GM18519 (cell line): ENCODE measurements around the gene OSBPL6.
"Not testable (repeated sequence)": the region's sequence is repeated elsewhere in the genome, so short reads cannot be mapped to it uniquely, and the experiment has no call there.

ENCODE experiments used
- ATAC-seq: cut with Tn5 transposase; IDR thresholded peaks from one replicate; pipeline ENCODE4 v1.9.1; 2021; ENCODE audit warnings: mild to moderate bottlenecking, moderate library complexity; ENCODE audit not compliant: unreplicated experiment, low FRiP score

OSBPL6 gene

DNA sequence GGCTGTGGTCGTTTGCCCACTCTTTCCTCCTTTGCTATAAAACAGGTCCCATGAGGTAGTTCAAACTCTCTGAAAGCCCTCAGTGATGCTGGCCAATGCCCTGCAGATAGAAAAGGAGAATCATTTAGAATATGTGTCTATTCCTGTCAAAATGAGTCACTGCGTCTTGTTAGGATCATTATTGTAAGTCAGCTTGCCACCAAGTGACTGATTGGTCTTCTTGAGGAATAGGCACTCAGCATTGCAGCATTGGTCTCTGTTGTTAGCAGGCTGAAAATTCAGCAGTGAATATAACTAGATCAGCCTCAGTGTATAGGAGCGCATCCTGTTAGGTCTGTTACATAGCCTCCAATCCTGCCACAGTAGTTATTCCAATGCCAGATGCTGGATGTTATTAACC lies 227.8 kb downstream of the OSBPL6 start:
- ATAC-seq = no peak

DNA sequence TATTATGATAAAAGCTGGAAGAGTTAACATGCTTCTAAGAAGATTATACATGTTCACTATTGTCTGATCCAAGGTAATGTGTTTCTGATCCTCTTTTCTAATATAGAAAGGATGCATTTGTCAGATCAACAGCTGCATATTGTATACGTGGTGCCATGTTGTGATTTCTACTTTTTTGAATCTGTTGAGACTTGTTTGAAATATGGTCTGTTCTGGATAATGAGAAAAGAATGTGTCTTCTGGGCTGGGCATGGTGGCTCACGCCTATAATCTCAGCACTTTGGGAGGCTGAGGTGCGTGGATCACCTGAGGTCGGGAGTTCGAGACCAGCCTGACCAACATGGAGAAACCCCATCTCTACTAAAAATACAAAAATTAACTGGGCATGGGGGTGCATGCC lies 229.4 kb downstream of the OSBPL6 start:
- ATAC-seq = not testable (repeated sequence)

DNA sequence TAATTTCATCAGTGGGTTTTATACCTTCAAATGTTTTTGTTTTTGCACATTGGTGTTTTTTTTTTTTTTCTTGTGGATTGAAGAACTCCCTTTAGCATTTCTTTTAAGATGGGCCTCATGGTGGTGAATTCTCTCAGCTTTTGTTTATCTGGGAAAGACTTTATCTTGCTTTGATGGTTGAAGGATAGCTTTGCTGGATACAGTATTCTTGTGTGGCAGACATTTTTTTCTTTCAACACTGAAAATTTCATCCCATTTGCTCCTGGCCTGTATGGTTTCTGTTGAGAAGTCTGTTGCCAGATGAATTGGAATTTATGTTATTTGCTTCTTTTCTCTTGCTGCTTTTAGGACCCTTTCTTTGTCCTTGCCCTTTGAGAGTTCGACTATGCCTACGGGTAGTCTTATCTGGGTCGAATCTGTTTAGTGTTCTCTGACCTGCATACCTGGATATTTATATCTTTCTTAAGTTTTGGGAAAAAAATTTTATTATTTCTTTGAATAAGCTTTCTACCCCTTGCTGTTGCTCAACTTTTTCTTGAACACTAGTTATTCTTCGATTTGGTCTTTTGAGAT lies 231.0 kb downstream of the OSBPL6 start:
- ATAC-seq = no peak

DNA sequence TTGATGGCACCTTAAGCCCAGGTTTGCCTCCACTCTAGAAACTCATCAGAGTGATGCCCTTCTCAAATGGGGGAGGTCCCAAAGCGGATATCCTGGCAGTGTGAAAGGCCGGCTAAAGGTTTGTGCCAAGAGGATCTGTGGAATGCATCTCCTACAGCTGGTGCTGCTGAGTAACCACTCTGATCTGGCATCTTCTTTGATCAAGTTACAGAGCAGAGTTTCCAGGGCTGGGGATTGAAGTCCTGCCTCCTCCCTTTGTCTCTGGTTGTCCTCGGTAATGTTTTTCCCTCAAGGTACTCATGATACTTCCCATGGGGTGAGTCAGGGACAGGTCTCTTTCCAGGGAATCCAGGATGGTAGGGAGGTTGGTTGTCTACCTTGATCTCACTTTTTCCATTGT lies 232.1 kb downstream of the OSBPL6 start:
- ATAC-seq = no peak

DNA sequence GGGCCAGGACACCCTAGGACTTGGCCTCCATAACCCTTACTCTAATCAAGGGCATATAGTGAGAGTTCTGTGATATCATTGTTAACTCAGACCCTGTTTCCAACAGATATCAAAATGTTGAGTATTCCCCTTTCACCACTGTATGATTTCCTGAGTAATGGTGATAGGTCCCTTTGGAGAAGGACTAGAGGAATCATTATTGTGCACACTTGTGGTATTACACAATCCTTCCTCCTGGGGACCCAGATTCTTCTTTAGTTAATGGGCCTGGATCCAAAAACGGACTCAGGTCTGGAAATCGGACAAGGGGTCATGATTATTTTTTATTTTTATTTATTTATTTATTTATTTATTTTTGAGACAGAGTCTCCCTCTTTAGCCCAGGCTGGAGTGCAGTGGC lies 233.1 kb downstream of the OSBPL6 start:
- no peak for ATAC-seq

DNA sequence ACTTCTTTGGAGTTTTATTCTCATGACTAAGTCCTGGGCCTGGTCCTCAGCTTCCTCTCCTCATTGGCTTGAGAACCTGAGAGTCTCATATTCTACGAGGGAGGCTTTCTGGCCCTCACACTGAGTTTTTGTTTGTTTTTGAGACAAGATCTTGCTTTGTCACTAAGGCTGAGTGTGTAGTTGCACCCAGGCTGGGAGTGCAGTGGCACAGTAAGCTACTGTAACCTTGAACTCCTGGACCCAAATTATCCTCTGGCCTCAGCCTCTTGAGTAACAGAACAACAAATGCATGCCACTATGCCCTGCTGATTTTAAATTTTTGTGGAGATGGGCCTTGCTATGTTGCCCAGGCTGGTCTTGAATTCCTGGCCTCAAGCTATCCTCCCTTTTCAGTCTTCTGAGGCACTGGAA lies 234.1 kb downstream of the OSBPL6 start:
- ATAC-seq = no peak

DNA sequence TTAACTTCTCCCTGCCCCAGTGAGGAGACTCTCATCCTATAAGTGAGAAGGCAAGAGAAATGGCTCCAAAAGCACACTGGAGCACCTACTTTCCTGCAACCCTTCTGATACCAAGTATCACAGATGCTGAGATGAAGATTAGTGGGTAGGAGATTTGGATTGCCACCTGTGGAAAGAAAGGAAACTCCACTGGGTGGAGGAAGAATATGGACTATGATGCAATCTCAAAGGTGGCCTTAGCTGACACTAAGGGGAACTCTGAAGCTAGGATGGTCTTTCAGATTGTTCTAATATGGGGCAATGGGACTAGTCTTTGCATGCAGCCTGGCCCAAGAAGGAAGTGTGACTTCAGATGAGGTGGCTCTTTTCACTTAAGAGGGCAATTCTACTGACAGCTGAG lies 235.0 kb downstream of the OSBPL6 start:
- ATAC-seq = no peak

DNA sequence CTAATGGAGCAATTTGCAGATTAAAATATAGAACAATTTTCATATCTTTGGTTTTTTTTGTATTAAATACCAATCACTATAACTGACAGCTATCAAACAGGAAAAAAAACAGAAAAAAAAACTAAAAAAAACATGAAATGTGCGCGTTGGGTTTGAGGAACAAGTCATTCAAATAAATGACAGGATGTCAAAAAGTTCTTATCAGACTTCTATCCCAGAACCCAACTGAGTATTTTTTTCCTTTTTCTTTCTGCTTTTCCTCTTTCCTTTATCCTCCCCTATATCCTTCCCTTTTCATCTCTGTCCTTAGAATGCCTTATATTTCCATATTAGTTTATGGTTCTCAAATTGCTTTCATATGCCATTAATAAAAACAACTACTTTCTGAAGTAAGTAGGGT lies 242.3 kb downstream of the OSBPL6 start:
- ATAC-seq = no peak

DNA sequence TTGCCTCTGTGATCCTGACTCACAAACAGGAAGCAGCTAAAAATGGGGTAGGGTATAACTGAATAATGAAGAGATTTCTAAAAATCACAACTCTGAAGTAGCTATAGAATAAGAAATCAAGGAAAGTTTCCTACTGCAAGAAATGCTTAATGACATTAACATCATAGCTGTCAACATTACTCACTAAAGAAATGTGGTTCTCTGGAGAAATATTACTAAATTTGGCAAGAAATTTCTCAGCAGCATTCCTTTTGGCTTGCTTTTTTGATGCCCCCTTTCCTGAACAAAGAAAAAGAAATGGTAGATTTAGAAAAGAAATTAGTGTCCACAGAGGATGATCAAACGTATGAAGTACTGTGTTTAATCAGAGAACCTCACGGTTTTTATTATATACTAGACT lies 247.1 kb downstream of the OSBPL6 start:
- no peak for ATAC-seq

DNA sequence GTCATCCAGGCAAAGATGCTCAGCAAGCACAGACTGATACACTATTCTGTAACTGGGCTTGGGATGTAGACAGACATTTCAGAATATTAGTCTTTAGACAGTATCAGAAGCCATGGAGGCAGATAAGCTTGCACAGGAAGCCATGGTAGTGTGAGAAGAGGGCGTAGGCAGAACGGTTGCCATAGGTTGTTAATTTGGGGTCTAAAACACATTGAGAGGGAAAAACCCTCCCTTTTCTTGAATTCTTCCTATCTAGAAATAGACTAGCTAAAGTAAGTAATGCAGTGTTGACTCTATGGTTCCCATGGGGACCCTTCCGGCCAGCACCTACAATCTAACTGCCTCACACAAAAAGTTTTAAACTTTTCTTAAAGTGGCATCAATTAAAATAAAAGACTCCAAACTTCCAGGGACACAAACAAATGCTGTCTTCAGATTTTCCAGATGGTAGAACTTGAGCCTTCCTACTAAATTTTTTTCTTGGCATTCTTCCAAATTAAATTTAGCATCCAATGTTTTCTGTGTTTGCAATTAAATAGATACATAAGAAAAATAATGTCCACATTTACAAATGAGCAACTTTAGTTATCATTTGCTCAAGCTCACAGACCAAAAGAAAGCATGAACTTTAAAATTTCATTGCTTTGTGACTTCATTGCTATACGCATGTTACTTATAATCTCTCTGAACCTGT lies 254.8 kb downstream of the OSBPL6 start:
- ATAC-seq = no peak

DNA sequence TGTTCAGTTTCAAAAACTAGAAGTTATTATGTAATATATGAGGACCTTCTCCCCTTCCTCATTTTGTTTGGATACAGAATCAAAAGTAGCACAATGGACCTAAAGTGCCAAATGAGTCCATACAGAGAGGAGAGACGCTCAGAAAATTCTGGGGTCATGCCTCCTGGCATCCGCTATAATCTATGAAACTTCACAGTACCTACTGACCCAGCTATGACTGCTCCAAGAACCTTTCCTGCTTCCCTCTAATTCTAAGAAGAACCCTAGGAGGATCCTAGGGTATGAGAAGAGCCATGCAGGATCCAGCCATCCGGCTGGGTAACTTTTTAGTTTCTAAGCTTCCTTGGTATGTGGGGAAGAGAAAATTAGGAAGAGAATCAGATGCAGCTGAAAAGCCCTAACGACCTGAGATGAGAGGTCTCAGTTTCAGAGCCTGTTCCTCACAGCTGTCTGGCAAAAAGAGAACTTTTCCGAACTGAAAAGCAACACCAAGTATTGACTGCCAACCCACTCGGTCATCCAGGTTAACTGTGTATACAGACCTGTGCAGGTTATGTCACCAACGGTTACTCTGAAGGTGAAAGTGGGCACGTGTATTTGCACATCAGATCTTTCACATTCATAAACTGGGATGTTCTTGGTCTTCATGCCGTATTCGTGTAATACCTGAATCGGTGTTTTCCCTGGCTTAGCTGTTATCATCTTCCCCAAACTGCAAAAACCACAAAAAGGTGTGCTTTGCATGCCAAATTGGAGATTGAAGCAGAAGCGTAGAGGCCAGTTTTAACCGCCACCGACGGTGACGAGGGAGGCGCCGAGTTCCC lies 255.6 kb downstream of the OSBPL6 start:
- ATAC-seq = peak; percentile 4

DNA sequence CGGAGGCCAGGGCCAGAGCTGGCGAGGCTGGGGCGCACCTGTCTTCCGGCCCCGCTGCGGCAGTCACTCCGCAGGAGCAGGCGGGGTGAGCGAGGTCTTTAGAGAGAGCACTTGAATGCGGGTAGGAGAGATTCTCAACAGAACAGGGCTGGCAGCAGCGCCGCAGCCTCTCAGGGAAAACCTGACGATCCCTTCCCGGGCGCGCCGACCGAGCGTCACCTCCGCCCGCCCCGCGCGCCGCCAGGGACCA lies 256.1 kb downstream of the OSBPL6 start:
- ATAC-seq = peak; percentile 33

DNA sequence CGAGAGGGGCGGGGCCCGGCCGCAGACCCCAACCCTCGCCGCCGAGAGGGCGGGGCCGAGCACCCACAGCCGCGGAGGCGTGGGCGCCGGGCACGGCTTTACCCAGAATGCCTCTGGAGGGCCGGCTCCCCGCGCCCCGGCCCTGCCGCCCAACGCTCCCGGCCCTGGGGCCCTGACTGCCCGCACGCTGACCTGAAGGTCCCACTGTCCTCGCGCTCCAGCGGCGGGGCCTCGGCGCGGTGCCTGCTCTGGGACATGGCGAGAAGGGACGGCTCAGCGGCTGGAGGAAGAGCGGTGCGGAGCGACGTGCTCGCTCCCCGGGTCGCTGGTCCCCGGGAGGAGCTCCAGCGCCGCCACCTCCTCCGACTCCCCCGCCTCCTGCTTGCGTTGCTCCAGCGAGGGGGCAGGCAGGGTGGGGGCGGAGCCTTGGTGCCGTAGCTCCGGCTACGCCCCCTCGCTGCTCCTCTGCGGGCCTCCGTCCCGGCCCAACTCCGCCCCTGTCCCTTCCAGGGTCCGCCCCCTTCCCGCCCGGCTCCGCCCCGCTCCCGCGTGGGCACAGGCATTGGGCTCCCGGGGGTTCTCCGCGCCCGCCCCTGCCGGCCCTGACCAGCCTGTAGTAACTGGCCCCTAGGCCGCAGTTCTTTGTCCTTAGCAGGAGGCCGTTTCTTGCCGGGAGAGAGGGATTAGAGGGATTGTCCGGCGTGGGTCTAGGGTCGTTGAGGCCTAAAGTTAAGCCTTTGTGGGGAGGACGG lies 256.6 kb downstream of the OSBPL6 start, which contains the start of the genes PJVK and PRKRA:
TSS of gene PJVK (plus strand) at position 605 of the 752 bp plus-strand sequence. CDS start 2,032 bp downstream, outside the sequence.
TSS of gene PRKRA (minus strand) at position 402 of the 752 bp plus-strand sequence. CDS start at position 257, 145 bp downstream.
- ATAC-seq = peak; percentile 72

DNA sequence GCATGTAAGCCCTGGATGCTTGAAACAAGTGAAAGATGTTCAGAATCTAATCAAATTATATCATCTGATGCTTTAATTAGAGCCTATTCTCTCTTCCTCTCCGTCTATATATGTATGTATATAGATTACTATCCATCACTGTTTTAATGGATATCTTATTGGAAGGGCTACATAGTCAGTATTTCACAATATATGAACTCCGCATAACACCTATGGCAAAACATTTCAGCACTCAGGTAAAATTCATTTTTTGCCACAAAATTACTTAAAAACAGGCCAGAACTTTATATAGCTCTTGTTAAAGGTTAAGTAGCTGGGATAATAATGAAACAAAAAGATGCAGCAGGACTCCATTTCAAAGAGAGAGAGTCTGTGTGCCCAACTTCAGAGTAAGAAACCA lies 258.0 kb downstream of the OSBPL6 start:
- ATAC-seq = no peak
